ENCODE data around the gene ADAMTS20.

ADAMTS20 gene

DNA sequence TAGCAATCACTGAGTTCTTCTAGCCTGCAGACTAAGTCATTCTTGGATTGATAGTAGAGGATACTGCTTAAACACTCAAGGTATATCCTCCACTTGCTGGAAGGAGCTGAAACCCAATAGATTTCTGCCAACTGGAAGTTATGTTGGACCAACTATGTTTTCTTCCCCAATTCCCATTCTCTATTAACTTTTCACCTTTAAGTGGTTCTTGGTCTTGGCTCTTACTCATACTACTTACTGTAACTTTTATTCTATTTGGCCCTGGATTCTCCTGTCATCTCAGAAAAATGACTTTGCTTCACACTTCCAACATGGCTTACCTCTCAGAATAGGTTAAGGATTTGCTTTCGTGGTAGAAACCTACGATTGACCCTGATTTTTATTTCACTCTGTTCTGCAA lies 244.9 kb downstream of the ADAMTS20 start:
- no peak for DNase-seq

DNA sequence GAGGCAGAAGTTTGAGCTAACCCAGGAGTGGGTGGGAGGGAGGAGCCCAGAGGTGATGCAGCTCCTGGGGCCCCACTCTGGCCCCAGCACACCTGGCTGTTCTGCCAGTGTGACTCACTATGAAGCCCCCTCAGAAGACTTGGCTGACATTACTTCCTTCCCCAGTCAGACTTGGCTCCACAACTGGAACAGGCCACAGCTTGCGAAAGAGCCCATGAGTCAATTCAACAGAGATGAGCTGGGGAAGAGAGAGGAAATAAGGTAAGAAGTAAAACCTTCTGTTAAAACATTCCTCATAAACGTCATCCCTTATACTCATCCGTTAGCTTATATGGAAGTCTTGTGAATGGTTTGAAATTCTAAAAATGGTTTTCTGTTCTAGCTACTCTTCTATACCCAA lies 245.9 kb downstream of the ADAMTS20 start:
- DNase-seq, result no peak

DNA sequence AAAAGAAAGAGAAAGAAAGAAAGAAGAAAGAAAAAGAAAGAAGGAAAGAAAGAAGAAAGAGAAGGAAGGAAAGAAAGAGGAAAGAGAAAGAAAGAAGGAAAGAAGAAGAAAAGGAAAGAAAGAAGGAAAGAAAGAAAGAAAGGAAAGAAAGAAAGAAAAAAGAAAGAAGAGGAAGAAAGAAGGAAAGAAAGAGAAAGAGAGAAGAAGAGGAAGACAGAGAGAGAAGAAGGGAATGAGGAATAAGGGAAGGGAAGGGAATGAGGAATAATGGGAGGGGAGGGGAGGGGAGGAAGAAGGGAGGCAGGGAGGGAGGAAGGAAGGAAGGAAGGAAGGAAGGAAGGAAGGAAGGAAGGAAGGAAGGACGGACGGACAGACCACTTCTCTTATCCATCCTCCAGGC lies 246.9 kb downstream of the ADAMTS20 start:
- no peak for DNase-seq

Data from activated CD8-positive, alpha-beta memory T cell treated with anti-CD3 and anti-CD28 coated beads, Interleukin-2, amount 50 U/mL, for 4 hours (primary cell).